GM03348 (cell line): ENCODE results near the gene PPP4R4.
"Not testable (repeated sequence)": the region's sequence is repeated elsewhere in the genome, so short reads cannot be mapped to it uniquely, and the experiment has no call there.

Source experiments
- DNase-seq: peaks from one replicate; pipeline ENCODE4 v3.0.0; 2012; ENCODE audit warnings: low spot score

Gene PPP4R4

GRCh38 chr14:94177806-94178205 lies 3.7 kb downstream of the PPP4R4 start:
- no peak for DNase-seq

GRCh38 chr14:94179244-94179643 lies 5.1 kb downstream of the PPP4R4 start:
- no peak for DNase-seq

- DNase-seq, result peak; percentile 44
Observed at GRCh38 chr14:94180655-94181271, 6.6 kb downstream of the PPP4R4 start.

GRCh38 chr14:94181835-94182234 lies 7.7 kb downstream of the PPP4R4 start:
- no peak for DNase-seq

- no peak for DNase-seq
Observed at GRCh38 chr14:94192536-94192935, 18.4 kb downstream of the PPP4R4 start.

- no peak for DNase-seq
Observed at GRCh38 chr14:94193776-94194175, 19.7 kb downstream of the PPP4R4 start.

GRCh38 chr14:94196057-94196456 lies 21.9 kb downstream of the PPP4R4 start:
- no peak for DNase-seq

- DNase-seq, result no peak
Observed at GRCh38 chr14:94203473-94204210, 29.5 kb downstream of the PPP4R4 start.

GRCh38 chr14:94213021-94213420 lies 38.9 kb downstream of the PPP4R4 start:
- peak; percentile 30 for DNase-seq

GRCh38 chr14:94213741-94214140 lies 39.6 kb downstream of the PPP4R4 start:
- no peak for DNase-seq

- no peak for DNase-seq
Observed at GRCh38 chr14:94217116-94217515, 43.0 kb downstream of the PPP4R4 start.

- DNase-seq, result peak; percentile 10
Observed at GRCh38 chr14:94218198-94218886, 44.2 kb downstream of the PPP4R4 start.

GRCh38 chr14:94224040-94224439 lies 49.9 kb downstream of the PPP4R4 start:
- no peak for DNase-seq

GRCh38 chr14:94225460-94226378 lies 51.6 kb downstream of the PPP4R4 start:
- no peak for DNase-seq

GRCh38 chr14:94227029-94227428 lies 52.9 kb downstream of the PPP4R4 start:
- DNase-seq, result peak; percentile 30

GRCh38 chr14:94237046-94237445 lies 62.9 kb downstream of the PPP4R4 start:
- DNase-seq, result no peak

- no peak for DNase-seq
Observed at GRCh38 chr14:94237983-94238382, 63.9 kb downstream of the PPP4R4 start.

GRCh38 chr14:94239406-94239805 lies 65.3 kb downstream of the PPP4R4 start:
- DNase-seq, result no peak

- DNase-seq, result no peak
Observed at GRCh38 chr14:94244182-94244581, 70.1 kb downstream of the PPP4R4 start.

GRCh38 chr14:94264195-94264594 lies 90.1 kb downstream of the PPP4R4 start:
- not testable (repeated sequence) for DNase-seq

- DNase-seq, result no peak
Observed at GRCh38 chr14:94267352-94267751, 93.2 kb downstream of the PPP4R4 start.

GRCh38 chr14:94268582-94268981 lies 94.5 kb downstream of the PPP4R4 start:
- not testable (repeated sequence) for DNase-seq
